GM12801 (cell line): ENCODE results near the gene MRPS34.

Experiments
- TF ChIP-seq, protein P1 (sequence below): IDR thresholded peaks from one replicate; pipeline ENCODE4 v1.5.1; 2011; ENCODE audit warnings: control low read depth; ENCODE audit not compliant: insufficient read length; ENCODE audit errors: extremely low read depth

Gene MRPS34

DNA sequence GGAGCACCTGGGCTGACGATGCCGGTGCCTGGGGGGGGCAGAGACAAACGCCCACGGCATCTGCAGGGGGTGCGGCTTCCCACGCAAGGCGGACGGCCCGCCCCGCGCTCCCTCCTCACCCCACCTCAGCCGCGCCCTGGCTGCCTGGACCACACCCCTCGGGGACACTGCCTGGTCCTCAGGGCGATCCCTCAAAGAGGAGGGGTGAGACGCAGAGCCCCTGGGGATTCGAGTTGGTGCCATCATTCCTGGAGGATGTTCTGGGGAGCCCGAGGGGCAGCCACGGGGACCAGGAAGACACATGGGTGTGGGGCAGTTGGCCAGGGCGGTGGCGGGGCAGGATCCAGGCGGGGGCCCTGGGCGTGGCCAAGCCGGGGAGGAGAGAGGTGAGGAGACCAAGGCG lies 16.7 kb upstream of the MRPS34 start:
- TF ChIP-seq, protein P1, sequence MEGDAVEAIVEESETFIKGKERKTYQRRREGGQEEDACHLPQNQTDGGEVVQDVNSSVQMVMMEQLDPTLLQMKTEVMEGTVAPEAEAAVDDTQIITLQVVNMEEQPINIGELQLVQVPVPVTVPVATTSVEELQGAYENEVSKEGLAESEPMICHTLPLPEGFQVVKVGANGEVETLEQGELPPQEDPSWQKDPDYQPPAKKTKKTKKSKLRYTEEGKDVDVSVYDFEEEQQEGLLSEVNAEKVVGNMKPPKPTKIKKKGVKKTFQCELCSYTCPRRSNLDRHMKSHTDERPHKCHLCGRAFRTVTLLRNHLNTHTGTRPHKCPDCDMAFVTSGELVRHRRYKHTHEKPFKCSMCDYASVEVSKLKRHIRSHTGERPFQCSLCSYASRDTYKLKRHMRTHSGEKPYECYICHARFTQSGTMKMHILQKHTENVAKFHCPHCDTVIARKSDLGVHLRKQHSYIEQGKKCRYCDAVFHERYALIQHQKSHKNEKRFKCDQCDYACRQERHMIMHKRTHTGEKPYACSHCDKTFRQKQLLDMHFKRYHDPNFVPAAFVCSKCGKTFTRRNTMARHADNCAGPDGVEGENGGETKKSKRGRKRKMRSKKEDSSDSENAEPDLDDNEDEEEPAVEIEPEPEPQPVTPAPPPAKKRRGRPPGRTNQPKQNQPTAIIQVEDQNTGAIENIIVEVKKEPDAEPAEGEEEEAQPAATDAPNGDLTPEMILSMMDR: no peak

DNA sequence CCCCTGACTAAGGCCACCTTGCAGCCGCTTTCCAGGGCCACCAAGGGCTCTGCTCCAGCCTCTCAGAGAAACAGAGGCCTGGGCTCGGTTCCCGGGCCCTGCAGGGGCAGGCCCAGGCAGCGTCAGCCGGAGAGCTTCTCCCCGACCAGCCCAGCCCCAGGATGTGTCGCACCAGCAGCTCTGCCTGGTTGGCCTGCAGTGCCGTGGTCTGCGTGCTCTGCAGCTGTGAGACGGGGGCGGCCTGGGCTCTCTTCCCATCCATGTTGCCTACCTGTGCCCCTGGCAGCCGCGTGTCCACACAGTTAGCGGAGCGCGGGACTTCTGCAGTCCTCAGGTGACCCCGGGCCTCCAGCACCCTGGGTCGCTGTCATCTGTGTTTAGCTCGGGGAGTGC lies 15.8 kb upstream of the MRPS34 start:
- TF ChIP-seq, protein P1: no peak

DNA sequence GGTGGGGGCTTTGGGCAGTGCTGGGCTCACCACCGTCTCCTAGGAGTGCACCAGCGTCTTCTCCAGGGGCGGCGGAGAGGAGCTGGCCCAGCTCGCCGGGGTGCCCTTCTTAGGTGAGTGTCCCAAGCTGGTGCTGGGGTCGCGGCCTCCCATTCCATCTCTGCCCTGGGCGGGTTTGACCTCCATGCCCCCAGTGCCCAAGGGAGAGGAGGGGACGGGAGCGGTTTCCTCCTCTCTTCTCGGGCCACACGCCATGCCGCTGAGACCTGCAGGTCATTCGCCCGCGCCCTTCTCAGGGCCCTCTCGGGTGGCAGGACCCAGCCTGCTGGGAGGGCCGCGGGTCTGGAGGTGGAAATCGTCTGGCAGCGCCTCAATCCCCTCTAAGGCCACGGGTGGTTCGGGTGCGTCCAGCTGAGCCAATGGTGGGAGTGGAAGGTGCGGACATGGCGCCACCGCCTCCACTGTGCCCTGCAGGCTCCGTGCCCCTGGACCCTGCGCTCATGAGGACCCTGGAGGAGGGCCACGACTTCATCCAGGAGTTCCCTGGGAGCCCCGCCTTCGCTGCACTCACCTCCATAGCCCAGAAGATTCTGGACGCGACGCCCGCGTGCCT lies 15.3 kb upstream of the MRPS34 start:
- TF ChIP-seq, protein P1: no peak

DNA sequence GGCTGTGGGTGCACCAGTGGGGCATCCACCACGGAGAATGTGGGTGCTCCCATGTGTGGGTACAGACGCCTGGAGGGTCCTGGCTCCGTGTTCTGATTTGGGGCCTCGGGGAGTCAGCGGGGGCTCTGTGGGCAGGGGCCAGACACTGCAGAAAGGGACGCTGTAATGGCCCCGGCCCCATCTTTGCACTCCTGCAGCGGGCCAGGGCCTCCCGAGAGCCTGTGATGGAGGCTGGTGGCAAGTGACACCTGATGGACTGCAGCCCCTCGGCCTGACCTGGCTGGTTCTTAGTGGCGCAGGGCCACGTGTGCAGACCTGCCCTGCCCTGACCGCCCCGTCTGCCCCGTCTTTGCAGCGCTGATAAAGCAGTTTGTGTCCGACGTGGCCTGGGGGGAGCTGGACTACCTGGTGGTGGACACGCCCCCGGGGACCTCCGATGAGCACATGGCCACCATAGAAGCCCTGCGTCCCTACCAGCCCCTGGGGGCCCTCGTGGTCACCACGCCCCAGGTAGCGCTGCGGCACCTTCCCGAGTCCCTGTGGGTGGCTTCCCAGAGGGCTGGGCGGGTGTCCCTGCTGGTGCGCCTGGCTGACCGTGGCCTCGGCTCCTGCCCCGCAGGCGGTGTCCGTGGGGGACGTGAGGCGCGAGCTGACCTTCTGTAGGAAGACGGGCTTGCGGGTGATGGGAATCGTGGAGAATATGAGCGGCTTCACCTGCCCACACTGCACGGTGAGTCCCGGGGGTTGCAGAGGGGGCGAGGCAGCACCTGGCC lies 14.6 kb upstream of the MRPS34 start:
- TF ChIP-seq, protein P1: no peak

DNA sequence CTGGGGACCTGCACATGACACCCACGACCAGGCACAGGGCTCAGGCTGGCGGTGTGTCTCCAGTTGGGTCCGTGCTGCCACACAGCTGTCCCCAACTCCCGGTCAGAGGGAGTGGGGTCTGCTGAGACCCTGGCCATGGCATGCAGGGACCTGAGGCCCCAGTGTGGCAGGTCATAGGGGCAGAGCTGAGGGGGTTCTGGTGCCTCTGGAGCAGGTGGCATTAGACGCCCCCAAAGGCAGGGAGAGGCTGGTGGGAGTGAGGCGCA lies 14.1 kb upstream of the MRPS34 start:
- TF ChIP-seq, protein P1: no peak

DNA sequence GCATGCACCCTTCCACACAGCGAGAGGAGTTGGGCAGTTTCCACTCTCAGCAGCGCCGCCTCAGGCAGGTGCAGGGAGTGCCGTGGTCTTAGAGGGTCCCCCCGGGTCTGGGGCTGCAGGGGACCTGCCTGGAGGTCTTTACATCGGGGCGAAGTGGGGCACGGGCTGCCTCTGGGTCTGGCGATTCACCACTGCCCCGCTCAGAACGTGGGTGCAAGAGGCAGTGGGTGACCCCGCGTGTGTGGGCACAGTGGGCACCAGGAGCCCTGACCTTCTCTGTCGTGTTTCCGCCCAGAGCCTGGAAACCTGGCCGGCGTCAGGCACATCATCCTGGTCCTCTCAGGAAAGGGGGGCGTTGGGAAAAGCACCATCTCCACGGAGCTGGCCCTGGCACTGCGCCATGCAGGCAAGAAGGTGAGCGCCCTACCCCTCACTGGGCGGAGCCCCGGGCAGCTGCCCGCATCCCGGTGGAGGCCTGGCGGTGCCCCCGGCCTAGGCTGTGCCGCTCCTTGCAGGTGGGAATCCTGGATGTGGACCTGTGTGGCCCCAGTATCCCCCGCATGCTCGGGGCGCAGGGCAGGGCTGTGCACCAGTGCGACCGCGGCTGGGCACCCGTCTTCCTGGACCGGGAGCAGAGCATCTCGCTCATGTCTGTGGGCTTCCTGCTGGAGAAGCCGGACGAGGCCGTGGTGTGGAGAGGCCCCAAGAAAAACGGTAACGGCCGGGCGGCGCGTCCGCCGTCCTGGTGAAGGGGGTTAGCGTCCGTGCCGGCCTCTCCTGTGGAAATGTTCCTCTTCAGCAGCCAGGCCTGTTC lies 13.5 kb upstream of the MRPS34 start:
- TF ChIP-seq, protein P1: no peak

DNA sequence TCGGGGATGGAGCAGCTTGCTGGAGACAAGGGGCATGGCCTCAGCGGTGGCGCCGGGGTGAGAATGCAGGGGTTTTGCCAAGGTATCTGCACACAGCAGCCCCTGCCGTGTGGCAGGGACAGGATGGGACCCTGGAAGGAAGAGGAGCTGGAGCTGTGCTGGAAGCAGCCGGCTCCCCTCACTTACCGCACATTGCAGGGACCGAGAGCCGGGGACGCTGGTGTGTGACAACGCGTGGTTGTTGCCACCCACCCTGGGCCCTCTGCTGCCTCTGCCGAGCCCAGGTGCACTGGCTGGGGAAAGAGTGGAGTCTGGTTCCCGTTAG lies 12.9 kb upstream of the MRPS34 start:
- TF ChIP-seq, protein P1: no peak
